Neural cell (in vitro differentiated cells): ENCODE data around the gene DOCK2. TPM values are rescaled to one million over a fixed set of nuclear protein-coding genes. Genes with fewer than 3 reads are reported as not detected.

Experiments
- H2AFZ ChIP-seq: fragments of 200-600, 300-800 bp; sonication (generic), shearing (Covaris generic); 2 replicates; pipeline ENCODE4 v1.6.0; 2014; ENCODE audit warnings: low read depth, mild to moderate bottlenecking, antibody characterized with exemption, low read length, moderate library complexity
- H3F3A ChIP-seq: fragments of 200-600 bp; shearing (Covaris generic); 2 replicates; pipeline ENCODE4 v1.6.1; 2016; ENCODE audit warnings: mild to moderate bottlenecking, moderate library complexity, mixed read lengths, antibody characterized with exemption, low read length; ENCODE audit not compliant: insufficient read depth, poor library complexity, severe bottlenecking
- H3K27ac ChIP-seq: fragments of 200-600, 300-800 bp; sonication (generic), shearing (Covaris generic); 2 replicates; pipeline ENCODE4 v1.5.1; 2014; ENCODE audit warnings: mild to moderate bottlenecking, low read length, moderate library complexity
- H3K27me3 ChIP-seq: fragments of 300-800, 200-600 bp; sonication (generic), shearing (Covaris generic); 2 replicates; pipeline ENCODE4 v1.6.0; 2014; ENCODE audit warnings: mild to moderate bottlenecking, low read depth, low read length, moderate library complexity; ENCODE audit not compliant: insufficient read depth
- H3K36me3 ChIP-seq: fragments of 300-800, 200-600 bp; sonication (generic), shearing (Covaris generic); 2 replicates; pipeline ENCODE4 v1.5.1; 2014; ENCODE audit warnings: mild to moderate bottlenecking, antibody characterized with exemption, low read length, moderate library complexity; ENCODE audit not compliant: insufficient read depth
- H3K4me2 ChIP-seq: fragments of 300-800, 200-600 bp; sonication (generic), shearing (Covaris generic); 2 replicates; pipeline ENCODE4 v1.6.0; 2014; ENCODE audit warnings: mild to moderate bottlenecking, low read length
- H3K4me3 ChIP-seq: fragments of 300-800, 200-600 bp; sonication (generic), shearing (Covaris generic); 2 replicates; pipeline ENCODE4 v1.5.1; 2014; ENCODE audit warnings: mild to moderate bottlenecking, low read length, moderate library complexity
- H3K79me2 ChIP-seq: fragments of 200-600 bp; shearing (Covaris generic); replicated peaks from 2 replicates; pipeline ENCODE4 v1.6.0; 2014; ENCODE audit warnings: mild to moderate bottlenecking, low read length, moderate library complexity; ENCODE audit not compliant: insufficient read depth
- H3K9ac ChIP-seq: fragments of 300-800, 200-600 bp; sonication (generic), shearing (Covaris generic); 2 replicates; pipeline ENCODE4 v1.6.1; 2016; ENCODE audit warnings: mild to moderate bottlenecking, low read length, mixed read lengths
- H3K9me2 ChIP-seq: fragments of 200-600 bp; shearing (Covaris generic); 2 replicates; pipeline ENCODE4 v1.6.1; 2016; ENCODE audit warnings: mild to moderate bottlenecking, low read length, mixed read lengths; ENCODE audit not compliant: insufficient read depth
- H3K9me3 ChIP-seq: fragments of 200-600, 300-800 bp; sonication (generic), shearing (Covaris generic); 2 replicates; pipeline ENCODE4 v1.6.1; 2016; ENCODE audit warnings: mild to moderate bottlenecking, mixed run types, low read length, moderate library complexity, mixed read lengths
- H4K20me1 ChIP-seq: fragments of 200-600 bp; shearing (Covaris generic); 2 replicates; pipeline ENCODE4 v1.6.1; 2016; ENCODE audit warnings: mild to moderate bottlenecking, mixed run types; ENCODE audit not compliant: insufficient read depth
- EP300 ChIP-seq: fragments of 450-650 bp; conservative IDR thresholded peaks from 2 replicates; pipeline ENCODE4 v1.6.1; 2014; ENCODE audit warnings: antibody characterized with exemption, mild to moderate bottlenecking, moderate library complexity; ENCODE audit not compliant: poor library complexity, severe bottlenecking
- EZH2 ChIP-seq: fragments of 200-600, 300-800 bp; shearing (Covaris generic), sonication (generic); IDR thresholded peaks from 2 replicates; pipeline ENCODE4 v1.6.1; 2014; ENCODE audit warnings: antibody characterized with exemption, low read length, borderline replicate concordance, mild to moderate bottlenecking; ENCODE audit not compliant: insufficient read depth, poor library complexity, severe bottlenecking
- MXI1 ChIP-seq: fragments of 450-650 bp; conservative IDR thresholded peaks from 2 replicates; pipeline ENCODE4 v1.6.1; 2014; ENCODE audit warnings: antibody characterized with exemption, mild to moderate bottlenecking; ENCODE audit not compliant: poor library complexity, severe bottlenecking
- POLR2AphosphoS5 ChIP-seq: IDR thresholded peaks from 2 replicates; pipeline ENCODE4 v1.6.1; 2012
- RAD21 ChIP-seq: fragments of 450-650 bp; conservative IDR thresholded peaks from 2 replicates; pipeline ENCODE4 v1.6.1; 2014; ENCODE audit warnings: antibody characterized with exemption, mild to moderate bottlenecking, moderate library complexity
- SMC3 ChIP-seq: fragments of 450-650 bp; conservative IDR thresholded peaks from 2 replicates; pipeline ENCODE4 v1.6.1; 2014; ENCODE audit warnings: antibody characterized with exemption, mild to moderate bottlenecking, moderate library complexity; ENCODE audit not compliant: poor library complexity
- TAF1 ChIP-seq: IDR thresholded peaks from 2 replicates; pipeline ENCODE4 v1.6.1; 2012; ENCODE audit warnings: low read depth
- polyA plus RNA-seq: library from polyadenylated mRNA; depleted of rRNA; stranded (reverse); fragments of >200 nt; gene quantifications from 2 replicates; pipeline ENCODE4 v1.2.3, GENCODE V29; 2014
- TF ChIP-seq, protein P1 (sequence below): fragments of 450-650 bp; IDR thresholded peaks from 2 replicates; pipeline ENCODE4 v1.5.1; 2014; ENCODE audit warnings: antibody characterized with exemption, mild to moderate bottlenecking, moderate library complexity; ENCODE audit not compliant: poor library complexity, severe bottlenecking
- TF ChIP-seq, protein P2 (sequence below): IDR thresholded peaks from 2 replicates; pipeline ENCODE4 v1.6.1; 2012; ENCODE audit warnings: borderline replicate concordance

DOCK2 gene
- polyA plus RNA-seq, 1 donor from 2014 or later = 0.15 TPM

DNA sequence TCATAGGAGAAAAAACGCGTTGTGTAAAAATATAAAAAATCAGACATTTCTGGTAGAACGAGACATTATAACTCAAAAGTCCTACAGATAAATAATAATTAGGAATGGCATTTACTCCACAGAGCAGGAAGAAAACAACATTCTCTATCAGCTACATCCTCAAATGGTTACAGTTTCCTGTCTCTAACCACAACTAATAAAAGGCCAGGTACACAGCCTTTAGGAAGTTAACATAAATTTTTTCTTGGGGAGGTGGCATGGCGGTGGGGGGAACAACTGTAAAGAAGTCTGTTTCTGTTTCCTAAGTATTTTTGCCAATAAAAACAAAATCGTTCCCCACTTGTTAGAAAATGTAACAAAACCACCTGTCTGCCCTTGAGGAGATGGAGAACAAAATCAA, 298.7 kb downstream of the DOCK2 start:
- Histone ChIP-seq H3K4me2 (no peak overlapping the region), H3K36me3 (no peaks in the 10 kb centered on the region), H3K27ac (no peak overlapping the region), H3K79me2 (no peaks in the 10 kb centered on the region), H3K9me3 (no peaks in the 10 kb centered on the region), H3K9me2 (no peaks in the 10 kb centered on the region), H3K27me3 (no peaks in the 10 kb centered on the region), H2AFZ (no peak overlapping the region), H3F3A (no peaks in the 10 kb centered on the region), H4K20me1 (no peaks in the 10 kb centered on the region), H3K4me3 (no peak overlapping the region), H3K9ac (no peak overlapping the region)
- no peak for TF ChIP-seq POLR2AphosphoS5
- TF ChIP-seq RAD21 = no peak
- no peak for TF ChIP-seq SMC3
- TF ChIP-seq TAF1 = no peak
- TF ChIP-seq, protein P1, sequence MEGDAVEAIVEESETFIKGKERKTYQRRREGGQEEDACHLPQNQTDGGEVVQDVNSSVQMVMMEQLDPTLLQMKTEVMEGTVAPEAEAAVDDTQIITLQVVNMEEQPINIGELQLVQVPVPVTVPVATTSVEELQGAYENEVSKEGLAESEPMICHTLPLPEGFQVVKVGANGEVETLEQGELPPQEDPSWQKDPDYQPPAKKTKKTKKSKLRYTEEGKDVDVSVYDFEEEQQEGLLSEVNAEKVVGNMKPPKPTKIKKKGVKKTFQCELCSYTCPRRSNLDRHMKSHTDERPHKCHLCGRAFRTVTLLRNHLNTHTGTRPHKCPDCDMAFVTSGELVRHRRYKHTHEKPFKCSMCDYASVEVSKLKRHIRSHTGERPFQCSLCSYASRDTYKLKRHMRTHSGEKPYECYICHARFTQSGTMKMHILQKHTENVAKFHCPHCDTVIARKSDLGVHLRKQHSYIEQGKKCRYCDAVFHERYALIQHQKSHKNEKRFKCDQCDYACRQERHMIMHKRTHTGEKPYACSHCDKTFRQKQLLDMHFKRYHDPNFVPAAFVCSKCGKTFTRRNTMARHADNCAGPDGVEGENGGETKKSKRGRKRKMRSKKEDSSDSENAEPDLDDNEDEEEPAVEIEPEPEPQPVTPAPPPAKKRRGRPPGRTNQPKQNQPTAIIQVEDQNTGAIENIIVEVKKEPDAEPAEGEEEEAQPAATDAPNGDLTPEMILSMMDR = no peak
- TF ChIP-seq, protein P2, sequence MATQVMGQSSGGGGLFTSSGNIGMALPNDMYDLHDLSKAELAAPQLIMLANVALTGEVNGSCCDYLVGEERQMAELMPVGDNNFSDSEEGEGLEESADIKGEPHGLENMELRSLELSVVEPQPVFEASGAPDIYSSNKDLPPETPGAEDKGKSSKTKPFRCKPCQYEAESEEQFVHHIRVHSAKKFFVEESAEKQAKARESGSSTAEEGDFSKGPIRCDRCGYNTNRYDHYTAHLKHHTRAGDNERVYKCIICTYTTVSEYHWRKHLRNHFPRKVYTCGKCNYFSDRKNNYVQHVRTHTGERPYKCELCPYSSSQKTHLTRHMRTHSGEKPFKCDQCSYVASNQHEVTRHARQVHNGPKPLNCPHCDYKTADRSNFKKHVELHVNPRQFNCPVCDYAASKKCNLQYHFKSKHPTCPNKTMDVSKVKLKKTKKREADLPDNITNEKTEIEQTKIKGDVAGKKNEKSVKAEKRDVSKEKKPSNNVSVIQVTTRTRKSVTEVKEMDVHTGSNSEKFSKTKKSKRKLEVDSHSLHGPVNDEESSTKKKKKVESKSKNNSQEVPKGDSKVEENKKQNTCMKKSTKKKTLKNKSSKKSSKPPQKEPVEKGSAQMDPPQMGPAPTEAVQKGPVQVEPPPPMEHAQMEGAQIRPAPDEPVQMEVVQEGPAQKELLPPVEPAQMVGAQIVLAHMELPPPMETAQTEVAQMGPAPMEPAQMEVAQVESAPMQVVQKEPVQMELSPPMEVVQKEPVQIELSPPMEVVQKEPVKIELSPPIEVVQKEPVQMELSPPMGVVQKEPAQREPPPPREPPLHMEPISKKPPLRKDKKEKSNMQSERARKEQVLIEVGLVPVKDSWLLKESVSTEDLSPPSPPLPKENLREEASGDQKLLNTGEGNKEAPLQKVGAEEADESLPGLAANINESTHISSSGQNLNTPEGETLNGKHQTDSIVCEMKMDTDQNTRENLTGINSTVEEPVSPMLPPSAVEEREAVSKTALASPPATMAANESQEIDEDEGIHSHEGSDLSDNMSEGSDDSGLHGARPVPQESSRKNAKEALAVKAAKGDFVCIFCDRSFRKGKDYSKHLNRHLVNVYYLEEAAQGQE = no peak
- no peak for TF ChIP-seq MXI1
- no peak for TF ChIP-seq EP300
- TF ChIP-seq EZH2 = no peak

DNA sequence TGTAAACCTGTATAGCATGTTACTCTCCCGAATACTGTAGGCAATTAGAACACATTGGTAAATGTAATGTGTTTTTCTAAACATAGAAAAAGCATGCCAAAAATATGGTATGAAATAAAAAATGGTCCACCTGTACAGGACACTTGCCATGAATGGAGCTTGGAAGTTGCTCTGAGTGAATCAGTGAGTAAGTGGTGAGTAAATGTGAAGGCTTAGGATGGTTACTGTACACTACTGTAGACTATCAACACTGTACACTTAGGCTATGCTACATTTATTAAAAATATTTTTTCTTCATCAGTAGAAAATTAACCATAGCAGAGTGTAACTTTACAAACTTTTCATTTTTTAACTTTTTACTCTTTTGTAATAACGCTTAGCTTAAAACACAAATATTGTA, 301.4 kb downstream of the DOCK2 start:
- no peak for TF ChIP-seq SMC3
- no peak for TF ChIP-seq POLR2AphosphoS5
- TF ChIP-seq, protein P1 = no peak
- TF ChIP-seq MXI1 = no peak
- TF ChIP-seq TAF1 = no peak
- TF ChIP-seq, protein P2 = no peak
- no peak for TF ChIP-seq EP300
- TF ChIP-seq RAD21 = no peak
- no peak for TF ChIP-seq EZH2
- Histone ChIP-seq H3F3A (no peaks in the 10 kb centered on the region), H3K9ac (no peak overlapping the region), H3K27me3 (no peaks in the 10 kb centered on the region), H3K9me3 (no peaks in the 10 kb centered on the region), H2AFZ (no peak overlapping the region), H3K4me3 (no peak overlapping the region), H3K79me2 (no peaks in the 10 kb centered on the region), H3K27ac (no peak overlapping the region), H3K4me2 (no peak overlapping the region), H4K20me1 (no peaks in the 10 kb centered on the region), H3K36me3 (no peaks in the 10 kb centered on the region), H3K9me2 (no peaks in the 10 kb centered on the region)
